ENCODE results near the gene CDH23. TPM values are rescaled to one million over a fixed set of nuclear protein-coding genes. Genes with fewer than 3 reads are reported as not detected.

The CDH23 gene
- total RNA-seq, 2 experiments from 2014 or later, result 4.7 to 4.9 TPM

- no peak for ATAC-seq
- no peak overlapping the region for H3K27ac Mint-ChIP-seq
- peaks cover 4% of the 10 kb centered on the region for H3K4me1 Mint-ChIP-seq (ENCODE audit: low read depth)
- peaks cover 13% of the 10 kb centered on the region for H3K27me3 Mint-ChIP-seq (ENCODE audit: low read depth)
- ChIA-PET CTCF (interaction anchor here (1.4 to 1.8 kb wide), 2 partner anchors 11 to 14 kb away, joined by 4 to 7 read pairs; no protein-coding TSS in a partner anchor), POLR2A (no interaction called here)
- H3K36me3 Mint-ChIP-seq (ENCODE audit: low read depth), result no peaks in the 10 kb centered on the region
- no peak overlapping the region for H3K4me3 Mint-ChIP-seq
- no peak for DNase-seq
- no peaks in the 10 kb centered on the region for H3K9me3 Mint-ChIP-seq (ENCODE audit: insufficient read depth)
Observed at GRCh38 chr10:71370031-71370430, 26.7 kb upstream of the CDH23 start.

GRCh38 chr10:71371750-71372166 is 25.0 kb upstream of the CDH23 start:
- Mint-ChIP-seq H3K9me3 (ENCODE audit: insufficient read depth) (no peaks in the 10 kb centered on the region), H3K36me3 (ENCODE audit: low read depth) (no peaks in the 10 kb centered on the region), H3K4me3 (no peak overlapping the region), H3K27ac (no peak overlapping the region), H3K4me1 (ENCODE audit: low read depth) (peaks cover 11% of the 10 kb centered on the region), H3K27me3 (ENCODE audit: low read depth) (peaks cover 16% of the 10 kb centered on the region)
- no peak for DNase-seq
- ChIA-PET POLR2A (interaction anchor here (0.6 kb wide), 1 partner anchor 137 kb away, joined by 3 read pairs; no protein-coding TSS in a partner anchor), CTCF (interaction anchor here (1.0 to 1.4 kb wide), 4 partner anchors 9 to 336 kb away, joined by 3 to 4 read pairs (median 4); no protein-coding TSS in a partner anchor)
- ATAC-seq, result no peak

GRCh38 chr10:71372882-71373495 is 23.7 kb upstream of the CDH23 start:
- DNase-seq (no peak), ATAC-seq (no peak)
- Mint-ChIP-seq H3K27me3 (ENCODE audit: low read depth) (peaks cover 16% of the 10 kb centered on the region), H3K27ac (no peak overlapping the region), H3K4me1 (ENCODE audit: low read depth) (peaks cover 19% of the 10 kb centered on the region), H3K4me3 (no peak overlapping the region), H3K9me3 (ENCODE audit: insufficient read depth) (no peaks in the 10 kb centered on the region), H3K36me3 (ENCODE audit: low read depth) (no peaks in the 10 kb centered on the region)
- POLR2A ChIA-PET, result no interaction called here
- CTCF ChIA-PET, result interaction anchor here (1.1 kb wide), 1 partner anchor 8 kb away, joined by 4 read pairs; no protein-coding TSS in a partner anchor

- Mint-ChIP-seq H3K4me1 (ENCODE audit: low read depth) (peaks cover 22% of the 10 kb centered on the region), H3K4me3 (no peak overlapping the region), H3K36me3 (ENCODE audit: low read depth) (no peaks in the 10 kb centered on the region), H3K27me3 (ENCODE audit: low read depth) (peaks cover 16% of the 10 kb centered on the region), H3K27ac (no peak overlapping the region), H3K9me3 (ENCODE audit: insufficient read depth) (no peaks in the 10 kb centered on the region)
- CTCF ChIA-PET, result interaction anchor here (0.7 to 4.3 kb wide), 3 partner anchors 11 to 235 kb away, joined by 3 to 21 read pairs (median 3); no protein-coding TSS in a partner anchor
- DNase-seq, result no peak
- ATAC-seq, result no peak
- POLR2A ChIA-PET, result no interaction called here
Observed at GRCh38 chr10:71374481-71375233, 22.1 kb upstream of the CDH23 start.

- Mint-ChIP-seq H3K9me3 (ENCODE audit: insufficient read depth) (no peaks in the 10 kb centered on the region), H3K27me3 (ENCODE audit: low read depth) (peaks cover 13% of the 10 kb centered on the region), H3K4me1 (ENCODE audit: low read depth) (peaks cover 22% of the 10 kb centered on the region), H3K36me3 (ENCODE audit: low read depth) (no peaks in the 10 kb centered on the region), H3K27ac (no peak overlapping the region), H3K4me3 (peak overlapping the region; percentile 57)
- ATAC-seq, result no peak
- ChIA-PET POLR2A (interaction anchor here (1.6 kb wide), 1 partner anchor 60 kb away, joined by 4 read pairs; no protein-coding TSS in a partner anchor), CTCF (interaction anchor here (0.9 to 4.3 kb wide), 6 partner anchors 9 to 507 kb away, joined by 3 to 21 read pairs (median 4); partner anchors contain the start of genes PSAP and SLC29A3)
- no peak for DNase-seq
Observed at GRCh38 chr10:71375952-71376351, 20.8 kb upstream of the CDH23 start.

- DNase-seq, result no peak
- no peak for ATAC-seq
- Mint-ChIP-seq H3K27me3 (ENCODE audit: low read depth) (peaks cover 2% of the 10 kb centered on the region), H3K4me3 (no peak overlapping the region), H3K27ac (no peak overlapping the region), H3K4me1 (ENCODE audit: low read depth) (peaks cover 18% of the 10 kb centered on the region), H3K36me3 (ENCODE audit: low read depth) (no peaks in the 10 kb centered on the region), H3K9me3 (ENCODE audit: insufficient read depth) (no peaks in the 10 kb centered on the region)
- ChIA-PET CTCF (interaction anchor here (1.0 to 4.3 kb wide), 6 partner anchors 7 to 153 kb away, joined by 3 to 21 read pairs (median 4); no protein-coding TSS in a partner anchor), POLR2A (no interaction called here)
Observed at GRCh38 chr10:71378336-71379117, 18.2 kb upstream of the CDH23 start.

GRCh38 chr10:71379118-71379766 is 17.5 kb upstream of the CDH23 start:
- peaks cover 18% of the 10 kb centered on the region for H3K4me1 Mint-ChIP-seq (ENCODE audit: low read depth)
- no peak overlapping the region for H3K4me3 Mint-ChIP-seq
- CTCF ChIA-PET, result interaction anchor here (1.5 to 1.6 kb wide), 2 partner anchors 12 to 62 kb away, joined by 3 to 4 read pairs; no protein-coding TSS in a partner anchor
- ATAC-seq (no peak), DNase-seq (no peak)
- H3K27me3 Mint-ChIP-seq (ENCODE audit: low read depth), result peaks cover 2% of the 10 kb centered on the region
- no peaks in the 10 kb centered on the region for H3K9me3 Mint-ChIP-seq (ENCODE audit: insufficient read depth)
- H3K27ac Mint-ChIP-seq, result no peak overlapping the region
- no peaks in the 10 kb centered on the region for H3K36me3 Mint-ChIP-seq (ENCODE audit: low read depth)
- POLR2A ChIA-PET, result no interaction called here

GRCh38 chr10:71380841-71381240 is 15.9 kb upstream of the CDH23 start:
- H3K36me3 Mint-ChIP-seq (ENCODE audit: low read depth), result no peaks in the 10 kb centered on the region
- no peaks in the 10 kb centered on the region for H3K9me3 Mint-ChIP-seq (ENCODE audit: insufficient read depth)
- peaks cover 18% of the 10 kb centered on the region for H3K4me1 Mint-ChIP-seq (ENCODE audit: low read depth)
- ATAC-seq (no peak), DNase-seq (no peak)
- POLR2A ChIA-PET, result interaction anchor here (0.6 kb wide), 1 partner anchor 120 kb away, joined by 3 read pairs; no protein-coding TSS in a partner anchor
- CTCF ChIA-PET, result interaction anchor here (0.9 to 2.9 kb wide), 7 partner anchors 9 to 328 kb away, joined by 3 to 11 read pairs (median 4); no protein-coding TSS in a partner anchor
- peaks cover 2% of the 10 kb centered on the region for H3K27me3 Mint-ChIP-seq (ENCODE audit: low read depth)
- H3K27ac Mint-ChIP-seq, result no peak overlapping the region
- H3K4me3 Mint-ChIP-seq, result no peak overlapping the region

GRCh38 chr10:71381611-71382010 is 15.1 kb upstream of the CDH23 start:
- Mint-ChIP-seq H3K9me3 (ENCODE audit: insufficient read depth) (no peaks in the 10 kb centered on the region), H3K27me3 (ENCODE audit: low read depth) (peaks cover 5% of the 10 kb centered on the region), H3K4me1 (ENCODE audit: low read depth) (peaks cover 12% of the 10 kb centered on the region), H3K4me3 (no peak overlapping the region), H3K36me3 (ENCODE audit: low read depth) (no peaks in the 10 kb centered on the region), H3K27ac (no peak overlapping the region)
- ChIA-PET CTCF (interaction anchor here (0.9 to 2.9 kb wide), 8 partner anchors 9 to 327 kb away, joined by 3 to 11 read pairs (median 4); no protein-coding TSS in a partner anchor), POLR2A (no interaction called here)
- ATAC-seq (no peak), DNase-seq (no peak)

GRCh38 chr10:71382028-71382427 is 14.7 kb upstream of the CDH23 start:
- Mint-ChIP-seq H3K27me3 (ENCODE audit: low read depth) (peaks cover 6% of the 10 kb centered on the region), H3K27ac (no peak overlapping the region), H3K4me3 (no peak overlapping the region), H3K36me3 (ENCODE audit: low read depth) (no peaks in the 10 kb centered on the region), H3K4me1 (ENCODE audit: low read depth) (peaks cover 8% of the 10 kb centered on the region), H3K9me3 (ENCODE audit: insufficient read depth) (no peaks in the 10 kb centered on the region)
- DNase-seq (no peak), ATAC-seq (no peak)
- POLR2A ChIA-PET, result no interaction called here
- CTCF ChIA-PET, result interaction anchor here (0.9 to 3.6 kb wide), 6 partner anchors 9 to 326 kb away, joined by 3 to 31 read pairs (median 4); no protein-coding TSS in a partner anchor

GRCh38 chr10:71382757-71383156 is 14.0 kb upstream of the CDH23 start:
- ChIA-PET POLR2A (no interaction called here), CTCF (interaction anchor here (1.4 to 3.6 kb wide), 3 partner anchors 187 to 326 kb away, joined by 3 to 31 read pairs (median 11); no protein-coding TSS in a partner anchor)
- DNase-seq (no peak), ATAC-seq (no peak)
- no peak overlapping the region for H3K27ac Mint-ChIP-seq
- no peaks in the 10 kb centered on the region for H3K9me3 Mint-ChIP-seq (ENCODE audit: insufficient read depth)
- no peaks in the 10 kb centered on the region for H3K36me3 Mint-ChIP-seq (ENCODE audit: low read depth)
- H3K27me3 Mint-ChIP-seq (ENCODE audit: low read depth), result peaks cover 6% of the 10 kb centered on the region
- H3K4me1 Mint-ChIP-seq (ENCODE audit: low read depth), result peaks cover 4% of the 10 kb centered on the region
- H3K4me3 Mint-ChIP-seq, result no peak overlapping the region

Data from activated CD8-positive, alpha-beta T cell treated with anti-CD3 and anti-CD28 coated beads, Interleukin-2, amount 10 ng/mL, durations not matched to agents 7 days and 5 days (primary cell).